ENCODE measurements around the gene MINAR2.

MINAR2 gene, protein sequence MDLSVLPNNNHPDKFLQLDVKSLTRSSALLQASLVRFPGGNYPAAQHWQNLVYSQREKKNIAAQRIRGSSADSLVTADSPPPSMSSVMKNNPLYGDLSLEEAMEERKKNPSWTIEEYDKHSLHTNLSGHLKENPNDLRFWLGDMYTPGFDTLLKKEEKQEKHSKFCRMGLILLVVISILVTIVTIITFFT

GRCh38 chr5:129747572-129748407, at the start of gene MINAR2:
MINAR2 (plus strand) TSS chr5:129748094; CDS start chr5:129748191, 97 bp downstream.
- Mint-ChIP-seq H3K27ac (no peak within 1 kb of the TSS), H3K9me3 (no peaks in the 10 kb centered on the region), H3K4me1 (ENCODE audit: low read depth) (no peaks in the 10 kb centered on the region), H3K27me3 (peaks cover 6% of the 10 kb centered on the region), H3K36me3 (ENCODE audit: low read depth) (no peaks in the 10 kb centered on the region), H3K4me3 (no peak within 1 kb of the TSS)
- no peak for DNase-seq

DNA sequence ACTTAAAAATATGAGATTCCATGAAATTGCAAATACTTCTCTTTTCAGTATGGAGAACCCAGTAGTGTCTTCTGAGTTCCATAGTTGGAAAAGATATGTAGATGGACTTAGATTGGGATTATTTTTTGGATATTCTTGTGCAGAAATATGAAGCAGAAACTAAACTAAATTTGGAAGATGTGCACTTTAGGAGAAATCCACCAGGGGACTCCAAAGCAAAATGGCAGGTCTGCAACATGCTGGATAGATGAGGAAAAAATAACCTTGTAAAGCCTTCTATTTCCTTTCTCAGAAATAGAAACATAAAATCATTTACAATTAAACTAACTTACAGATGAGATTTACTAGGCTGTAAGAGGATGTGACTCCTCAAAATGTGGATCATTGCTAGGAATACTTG, 49.2 kb upstream of the MINAR2 start:
- Mint-ChIP-seq H3K36me3 (ENCODE audit: low read depth) (no peaks in the 10 kb centered on the region), H3K27me3 (no peaks in the 10 kb centered on the region), H3K27ac (no peak overlapping the region), H3K4me1 (ENCODE audit: low read depth) (no peaks in the 10 kb centered on the region), H3K4me3 (no peak overlapping the region), H3K9me3 (no peaks in the 10 kb centered on the region)
- DNase-seq, result no peak

DNA sequence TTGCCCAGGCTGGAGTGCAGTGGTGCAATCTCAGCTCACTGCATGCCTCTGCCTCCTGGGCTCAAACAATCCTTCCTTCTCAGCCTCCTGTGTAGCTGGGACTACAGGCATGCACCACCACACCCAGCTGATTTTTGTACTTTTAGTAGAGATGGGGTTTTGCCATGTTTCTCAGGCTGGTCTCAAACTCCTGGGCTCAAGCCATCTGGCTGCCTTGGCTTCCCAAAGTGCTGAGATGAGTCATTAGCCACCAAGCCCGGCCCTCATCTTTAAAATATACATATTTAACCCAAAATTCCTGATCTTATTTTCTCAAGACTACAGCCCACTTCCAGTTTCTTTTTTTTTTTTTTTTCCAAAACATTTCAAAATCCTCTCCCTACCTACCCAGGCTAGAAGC, 31.7 kb upstream of the MINAR2 start:
- no peaks in the 10 kb centered on the region for H3K9me3 Mint-ChIP-seq
- no peaks in the 10 kb centered on the region for H3K27me3 Mint-ChIP-seq
- no peaks in the 10 kb centered on the region for H3K36me3 Mint-ChIP-seq (ENCODE audit: low read depth)
- DNase-seq, result no peak
- no peak overlapping the region for H3K27ac Mint-ChIP-seq
- no peak overlapping the region for H3K4me3 Mint-ChIP-seq
- H3K4me1 Mint-ChIP-seq (ENCODE audit: low read depth), result no peaks in the 10 kb centered on the region

- Mint-ChIP-seq H3K27ac (no peak overlapping the region), H3K4me1 (ENCODE audit: low read depth) (no peaks in the 10 kb centered on the region), H3K4me3 (no peak overlapping the region), H3K36me3 (ENCODE audit: low read depth) (no peaks in the 10 kb centered on the region), H3K9me3 (no peaks in the 10 kb centered on the region), H3K27me3 (no peaks in the 10 kb centered on the region)
- DNase-seq, result no peak
Observed at GRCh38 chr5:129716651-129717050, 31.2 kb upstream of the MINAR2 start.

DNA sequence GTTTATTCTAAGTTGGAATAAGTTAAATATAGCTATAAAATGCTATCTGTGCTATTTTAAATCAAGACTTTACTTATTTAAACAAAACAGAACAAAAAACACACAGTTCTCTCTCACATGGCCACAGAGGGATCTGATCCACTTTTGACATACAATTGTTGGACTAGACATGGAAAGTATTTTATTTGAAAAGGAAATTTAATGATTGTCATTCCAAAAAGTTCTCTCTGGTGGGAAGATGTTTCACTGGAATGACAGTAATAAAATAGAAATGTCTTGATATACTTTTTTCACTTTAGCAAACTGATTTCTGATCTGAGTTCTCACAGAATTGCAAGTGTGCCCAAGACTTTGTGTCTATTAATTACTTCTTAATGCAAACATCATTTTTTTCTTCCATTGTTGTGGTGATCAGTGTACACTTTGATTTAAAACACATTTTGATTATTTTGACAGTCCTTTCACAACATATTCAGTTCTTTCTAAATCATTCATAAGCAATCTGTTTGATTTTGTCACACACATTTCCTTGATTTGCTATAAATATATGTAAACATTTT, 30.1 kb upstream of the MINAR2 start:
- Mint-ChIP-seq H3K36me3 (ENCODE audit: low read depth) (no peaks in the 10 kb centered on the region), H3K4me1 (ENCODE audit: low read depth) (no peaks in the 10 kb centered on the region), H3K4me3 (no peak overlapping the region), H3K27ac (no peak overlapping the region), H3K27me3 (no peaks in the 10 kb centered on the region), H3K9me3 (no peaks in the 10 kb centered on the region)
- DNase-seq, result no peak

- no peaks in the 10 kb centered on the region for H3K27me3 Mint-ChIP-seq
- DNase-seq, result no peak
- no peaks in the 10 kb centered on the region for H3K36me3 Mint-ChIP-seq (ENCODE audit: low read depth)
- H3K4me1 Mint-ChIP-seq (ENCODE audit: low read depth), result no peaks in the 10 kb centered on the region
- H3K4me3 Mint-ChIP-seq, result no peak overlapping the region
- H3K27ac Mint-ChIP-seq, result no peak overlapping the region
- no peaks in the 10 kb centered on the region for H3K9me3 Mint-ChIP-seq
Observed at GRCh38 chr5:129718471-129719090, 29.3 kb upstream of the MINAR2 start.

- DNase-seq, result no peak
- Mint-ChIP-seq H3K4me3 (no peak overlapping the region), H3K4me1 (ENCODE audit: low read depth) (no peaks in the 10 kb centered on the region), H3K9me3 (no peaks in the 10 kb centered on the region), H3K27me3 (no peaks in the 10 kb centered on the region), H3K36me3 (ENCODE audit: low read depth) (no peaks in the 10 kb centered on the region), H3K27ac (no peak overlapping the region)
Observed at GRCh38 chr5:129724222-129724621, 23.7 kb upstream of the MINAR2 start.

DNA sequence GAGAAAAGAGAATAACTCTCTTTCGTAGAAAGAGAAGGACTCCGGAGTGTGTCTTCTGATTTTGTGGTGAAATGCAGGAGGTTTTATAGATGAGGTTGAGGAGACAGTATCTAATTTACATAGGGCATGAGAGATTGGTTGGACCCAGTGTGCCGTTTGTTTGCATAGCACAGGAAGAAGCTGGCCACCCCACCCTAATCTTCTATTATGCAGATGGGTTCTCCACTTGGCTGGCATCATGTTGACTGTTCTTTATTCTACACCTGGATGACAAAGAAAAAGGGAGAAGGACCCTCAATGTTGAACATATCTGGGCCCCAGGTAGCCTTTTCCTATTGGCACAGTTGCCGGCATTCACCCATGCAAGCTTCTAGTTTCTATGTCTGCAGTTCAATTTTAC, 23.2 kb upstream of the MINAR2 start:
- no peak for DNase-seq
- Mint-ChIP-seq H3K9me3 (no peaks in the 10 kb centered on the region), H3K4me1 (ENCODE audit: low read depth) (no peaks in the 10 kb centered on the region), H3K27ac (no peak overlapping the region), H3K27me3 (peaks cover under 1% of the 10 kb centered on the region), H3K4me3 (no peak overlapping the region), H3K36me3 (ENCODE audit: low read depth) (no peaks in the 10 kb centered on the region)

DNA sequence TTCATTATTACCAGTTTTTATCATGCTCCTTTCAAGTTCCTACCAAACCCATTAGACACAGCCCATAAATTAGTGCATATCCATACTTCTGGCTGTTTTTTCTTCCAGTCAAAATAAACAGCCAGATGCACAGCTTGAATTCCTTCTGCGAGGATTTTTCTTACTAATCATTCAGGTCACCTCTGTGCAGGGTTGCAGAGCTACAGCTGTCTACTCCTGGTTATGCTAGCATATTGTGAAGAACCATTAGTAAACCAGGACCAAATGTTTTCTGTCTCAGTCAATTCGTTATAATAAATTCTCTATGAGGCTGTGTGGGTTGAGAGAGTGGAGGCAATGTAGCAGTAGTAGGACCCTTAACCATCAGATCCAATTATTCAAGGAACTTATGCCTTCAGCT, 8.1 kb upstream of the MINAR2 start:
- H3K4me3 Mint-ChIP-seq, result no peak overlapping the region
- H3K27me3 Mint-ChIP-seq, result no peaks in the 10 kb centered on the region
- H3K27ac Mint-ChIP-seq, result no peak overlapping the region
- no peaks in the 10 kb centered on the region for H3K9me3 Mint-ChIP-seq
- H3K4me1 Mint-ChIP-seq (ENCODE audit: low read depth), result no peaks in the 10 kb centered on the region
- no peaks in the 10 kb centered on the region for H3K36me3 Mint-ChIP-seq (ENCODE audit: low read depth)
- DNase-seq, result no peak

GRCh38 chr5:129743541-129744187, 4.2 kb upstream of the MINAR2 start:
- H3K9me3 Mint-ChIP-seq, result no peaks in the 10 kb centered on the region
- H3K4me1 Mint-ChIP-seq (ENCODE audit: low read depth), result no peaks in the 10 kb centered on the region
- H3K27ac Mint-ChIP-seq, result no peak overlapping the region

GRCh38 chr5:129745997-129746396, 1.9 kb upstream of the MINAR2 start:
- no peak for DNase-seq
- no peaks in the 10 kb centered on the region for H3K27me3 Mint-ChIP-seq
- no peaks in the 10 kb centered on the region for H3K4me1 Mint-ChIP-seq (ENCODE audit: low read depth)
- no peak overlapping the region for H3K4me3 Mint-ChIP-seq
- H3K36me3 Mint-ChIP-seq (ENCODE audit: low read depth), result no peaks in the 10 kb centered on the region
- no peaks in the 10 kb centered on the region for H3K9me3 Mint-ChIP-seq
- H3K27ac Mint-ChIP-seq, result no peak overlapping the region

More at GRCh38 chr5:129743541-129744187, 4.2 kb upstream of the MINAR2 start:
- no peaks in the 10 kb centered on the region for H3K36me3 Mint-ChIP-seq (ENCODE audit: low read depth)
- H3K27me3 Mint-ChIP-seq, result no peaks in the 10 kb centered on the region
- no peak for DNase-seq
- no peak overlapping the region for H3K4me3 Mint-ChIP-seq

DNA sequence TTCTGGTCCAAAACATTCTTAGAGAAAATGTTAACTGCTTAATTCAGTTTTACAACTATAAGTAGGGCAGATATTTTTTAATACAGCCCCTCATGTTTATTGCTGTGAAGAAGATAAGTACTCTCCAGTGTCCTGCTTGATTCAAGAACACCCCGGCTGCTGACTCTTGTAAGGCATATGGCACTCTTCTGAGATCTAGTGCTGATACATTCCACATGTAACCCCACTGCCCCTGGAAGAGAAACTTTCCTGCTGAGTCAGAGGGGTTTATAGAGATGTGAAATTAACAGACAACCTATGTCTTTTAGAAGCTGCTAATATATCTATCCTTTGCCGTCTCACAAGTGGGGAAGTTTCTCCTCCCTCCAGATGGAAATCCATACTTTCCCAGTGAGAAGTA, 1.0 kb upstream of the MINAR2 start:
- Mint-ChIP-seq H3K27me3 (peaks cover 1% of the 10 kb centered on the region), H3K27ac (no peak overlapping the region), H3K9me3 (no peaks in the 10 kb centered on the region)

DNA sequence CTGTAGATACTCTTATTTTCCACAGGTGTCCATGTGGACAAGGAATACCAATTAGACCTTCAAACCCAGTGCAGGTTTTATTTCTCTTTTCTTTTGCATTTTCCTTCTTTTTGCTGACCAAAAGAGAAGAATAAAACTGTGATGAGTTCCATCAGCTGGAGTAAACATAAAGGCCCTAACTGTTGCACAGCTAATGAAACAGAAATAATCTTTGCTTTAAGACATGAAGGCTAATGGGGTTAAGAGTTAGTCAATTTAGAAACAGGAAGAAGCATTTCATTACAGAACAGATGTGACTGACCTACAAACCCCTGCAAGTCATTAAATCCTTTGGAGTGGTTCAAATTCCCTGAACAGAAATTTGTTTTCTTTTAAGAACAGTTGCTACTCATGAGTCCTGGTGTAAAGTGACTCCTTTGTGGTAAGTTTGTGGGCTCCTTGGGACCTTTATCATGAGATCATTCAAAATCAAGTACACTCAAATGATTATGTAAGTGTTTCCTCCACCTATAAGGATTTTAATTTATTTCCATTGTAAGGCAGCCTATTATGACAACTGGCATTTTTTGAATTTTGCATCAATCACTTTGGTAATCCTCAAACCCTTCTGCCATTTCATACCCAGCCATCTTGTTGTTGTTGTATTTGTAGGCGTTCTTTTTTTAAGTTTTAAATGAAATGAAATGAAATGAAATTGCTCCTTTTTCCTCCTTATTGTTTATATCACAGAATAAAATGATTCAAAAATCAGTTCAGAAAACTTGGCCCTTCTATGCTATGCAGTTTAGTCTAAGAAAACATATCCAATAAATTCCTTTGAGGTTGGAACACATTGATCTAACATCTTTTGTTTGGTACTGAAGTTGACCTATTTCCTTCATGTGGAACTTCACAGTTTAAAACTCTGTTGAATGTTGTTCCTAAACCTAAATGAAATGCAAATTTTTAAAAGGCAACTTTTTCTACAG, 1.3 kb downstream of the MINAR2 start:
- H3K4me1 Mint-ChIP-seq (ENCODE audit: low read depth), result no peaks in the 10 kb centered on the region
- no peak overlapping the region for H3K4me3 Mint-ChIP-seq
- DNase-seq, result no peak
- H3K27me3 Mint-ChIP-seq, result peaks cover 6% of the 10 kb centered on the region
- H3K9me3 Mint-ChIP-seq, result no peaks in the 10 kb centered on the region
- no peaks in the 10 kb centered on the region for H3K36me3 Mint-ChIP-seq (ENCODE audit: low read depth)
- no peak overlapping the region for H3K27ac Mint-ChIP-seq

More for the DNA sequence above, 1.0 kb upstream of the MINAR2 start:
- no peak for DNase-seq
- no peaks in the 10 kb centered on the region for H3K4me1 Mint-ChIP-seq (ENCODE audit: low read depth)
- no peaks in the 10 kb centered on the region for H3K36me3 Mint-ChIP-seq (ENCODE audit: low read depth)
- H3K4me3 Mint-ChIP-seq, result no peak overlapping the region
